AG04450 (cell line): ENCODE results near the gene SLC39A9. TPM values are rescaled to one million over a fixed set of nuclear protein-coding genes. Genes with fewer than 3 reads are reported as not detected.
"Not testable (repeated sequence)": the region's sequence is repeated elsewhere in the genome, so short reads cannot be mapped to it uniquely, and the experiment has no call there.

Source experiments
- CTCF ChIA-PET: fragments of 300-600, 350-600 bp; formaldehyde crosslinking; extraction: SDS; loops from one replicate; lab custom pipeline; 2022; ENCODE audit warnings: antibody characterized with exemption, inconsistent platforms; lab: Charles Lee
- POLR2A ChIA-PET: fragments of 350-600 bp; formaldehyde crosslinking; extraction: SDS; loops from one replicate; lab custom pipeline; 2021; ENCODE audit warnings: antibody characterized with exemption, inconsistent platforms; lab: Yijun Ruan, JAX
- DNase-seq: peaks from one replicate; pipeline ENCODE4 v3.0.0-alpha.2; 2011; ENCODE audit warnings: low read depth, low spot score
- H3K27ac ChIP-seq: one replicate; pipeline ENCODE4 v1.5.1; 2012; ENCODE audit warnings: low read depth, low read length, control low read depth
- H3K27me3 ChIP-seq: one replicate; pipeline ENCODE4 v1.6.0; 2012; ENCODE audit warnings: low read length; ENCODE audit not compliant: control insufficient read depth, insufficient read depth
- H3K4me3 ChIP-seq: 2 replicates; pipeline ENCODE4 v1.5.1; 2011; ENCODE audit warnings: mild to moderate bottlenecking, low read depth, low read length, control low read depth
- H3K9me3 ChIP-seq: 2 replicates; pipeline ENCODE4 v1.5.1; 2012; ENCODE audit warnings: low read length; ENCODE audit not compliant: control insufficient read depth, insufficient read depth
- polyA plus RNA-seq: library from polyadenylated mRNA; depleted of rRNA; stranded (reverse); fragments of >200 nt; gene quantifications from 2 replicates; pipeline ENCODE4 v1.2.3, GENCODE V29; 2011
- TF ChIP-seq, protein P1 (sequence below): IDR thresholded peaks from 2 replicates; pipeline ENCODE4 v1.5.1; 2011; ENCODE audit warnings: low read depth, low read length, control low read depth, inconsistent platforms

Gene SLC39A9
- polyA plus RNA-seq, 1 experiment: 82.2 TPM

DNA sequence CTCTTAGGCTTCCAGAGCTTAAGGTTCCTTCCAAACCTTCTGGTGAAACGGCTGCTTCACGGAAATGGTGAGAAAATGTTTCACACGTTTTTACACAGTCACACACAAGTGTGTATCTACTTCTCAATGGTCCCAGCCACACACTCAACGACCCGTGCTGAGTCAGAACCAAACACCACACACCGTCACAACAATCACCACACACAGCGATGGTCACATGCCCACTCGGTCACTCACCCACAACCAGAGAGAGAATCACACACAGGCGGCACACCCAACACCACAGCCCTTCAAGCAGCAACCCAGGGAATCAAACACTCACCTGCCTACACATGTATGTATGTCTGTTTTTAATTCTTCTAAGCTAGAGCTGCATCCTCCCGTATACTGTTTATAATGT lies 73.4 kb downstream of the SLC39A9 start:
- TF ChIP-seq, protein P1, sequence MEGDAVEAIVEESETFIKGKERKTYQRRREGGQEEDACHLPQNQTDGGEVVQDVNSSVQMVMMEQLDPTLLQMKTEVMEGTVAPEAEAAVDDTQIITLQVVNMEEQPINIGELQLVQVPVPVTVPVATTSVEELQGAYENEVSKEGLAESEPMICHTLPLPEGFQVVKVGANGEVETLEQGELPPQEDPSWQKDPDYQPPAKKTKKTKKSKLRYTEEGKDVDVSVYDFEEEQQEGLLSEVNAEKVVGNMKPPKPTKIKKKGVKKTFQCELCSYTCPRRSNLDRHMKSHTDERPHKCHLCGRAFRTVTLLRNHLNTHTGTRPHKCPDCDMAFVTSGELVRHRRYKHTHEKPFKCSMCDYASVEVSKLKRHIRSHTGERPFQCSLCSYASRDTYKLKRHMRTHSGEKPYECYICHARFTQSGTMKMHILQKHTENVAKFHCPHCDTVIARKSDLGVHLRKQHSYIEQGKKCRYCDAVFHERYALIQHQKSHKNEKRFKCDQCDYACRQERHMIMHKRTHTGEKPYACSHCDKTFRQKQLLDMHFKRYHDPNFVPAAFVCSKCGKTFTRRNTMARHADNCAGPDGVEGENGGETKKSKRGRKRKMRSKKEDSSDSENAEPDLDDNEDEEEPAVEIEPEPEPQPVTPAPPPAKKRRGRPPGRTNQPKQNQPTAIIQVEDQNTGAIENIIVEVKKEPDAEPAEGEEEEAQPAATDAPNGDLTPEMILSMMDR: no peak
- Histone ChIP-seq H3K4me3 (no peak overlapping the region), H3K9me3 (no peaks in the 10 kb centered on the region), H3K27ac (no peak overlapping the region), H3K27me3 (peaks cover 4% of the 10 kb centered on the region)
- DNase-seq: no peak
- ChIA-PET POLR2A (no interaction called here), CTCF (interaction anchor here (1.0 kb wide), 1 partner anchor 255 kb away, joined by 3 read pairs; no protein-coding TSS in a partner anchor)

DNA sequence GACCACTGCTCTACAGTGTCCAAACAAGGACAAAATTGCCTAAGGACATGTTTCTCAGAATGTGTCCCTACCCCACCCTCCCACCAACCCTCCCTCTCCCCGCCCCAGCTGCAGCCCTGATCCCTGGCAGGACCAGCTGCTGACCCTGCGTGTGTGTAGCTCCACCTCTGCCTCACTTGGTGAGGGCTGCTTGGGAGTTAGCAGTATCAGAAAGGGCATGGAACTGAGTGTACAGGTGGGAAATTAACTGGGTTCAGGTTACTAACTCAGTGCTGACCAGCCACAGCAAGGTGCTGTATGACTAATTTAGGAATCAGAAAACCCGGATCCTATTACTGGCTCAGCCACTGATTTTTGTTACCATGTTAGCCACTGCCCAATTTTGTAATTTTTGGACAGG lies 74.8 kb downstream of the SLC39A9 start:
- POLR2A ChIA-PET: no interaction called here
- Histone ChIP-seq H3K9me3 (no peaks in the 10 kb centered on the region), H3K27me3 (peaks cover 6% of the 10 kb centered on the region), H3K4me3 (no peak overlapping the region), H3K27ac (no peak overlapping the region)
- TF ChIP-seq, protein P1: no peak
- DNase-seq: no peak
- CTCF ChIA-PET: no interaction called here

DNA sequence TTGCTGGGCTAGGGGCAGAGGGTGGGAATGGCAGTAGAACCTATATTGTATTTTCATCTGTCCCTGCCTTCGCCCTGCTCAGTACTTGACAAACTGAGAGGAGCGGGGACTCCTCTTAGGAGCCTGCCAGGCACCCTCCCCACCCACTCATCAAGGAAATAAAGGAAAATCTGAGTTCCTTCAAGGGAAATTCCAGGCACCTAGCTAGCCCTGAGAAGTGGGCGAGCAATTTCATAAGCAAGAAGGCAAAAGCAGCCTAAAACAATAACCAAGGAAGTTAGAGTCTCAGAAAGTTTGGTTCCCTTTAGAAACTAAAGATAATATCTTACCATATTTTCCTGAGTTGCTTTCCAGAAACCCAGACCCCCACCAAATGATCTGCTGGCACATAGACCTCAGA lies 75.5 kb downstream of the SLC39A9 start:
- peaks cover 8% of the 10 kb centered on the region for H3K27me3 ChIP-seq
- DNase-seq: no peak
- POLR2A ChIA-PET: no interaction called here
- H3K9me3 ChIP-seq: no peaks in the 10 kb centered on the region
- TF ChIP-seq, protein P1: no peak
- CTCF ChIA-PET: no interaction called here
- H3K27ac ChIP-seq: no peak overlapping the region
- no peak overlapping the region for H3K4me3 ChIP-seq

DNA sequence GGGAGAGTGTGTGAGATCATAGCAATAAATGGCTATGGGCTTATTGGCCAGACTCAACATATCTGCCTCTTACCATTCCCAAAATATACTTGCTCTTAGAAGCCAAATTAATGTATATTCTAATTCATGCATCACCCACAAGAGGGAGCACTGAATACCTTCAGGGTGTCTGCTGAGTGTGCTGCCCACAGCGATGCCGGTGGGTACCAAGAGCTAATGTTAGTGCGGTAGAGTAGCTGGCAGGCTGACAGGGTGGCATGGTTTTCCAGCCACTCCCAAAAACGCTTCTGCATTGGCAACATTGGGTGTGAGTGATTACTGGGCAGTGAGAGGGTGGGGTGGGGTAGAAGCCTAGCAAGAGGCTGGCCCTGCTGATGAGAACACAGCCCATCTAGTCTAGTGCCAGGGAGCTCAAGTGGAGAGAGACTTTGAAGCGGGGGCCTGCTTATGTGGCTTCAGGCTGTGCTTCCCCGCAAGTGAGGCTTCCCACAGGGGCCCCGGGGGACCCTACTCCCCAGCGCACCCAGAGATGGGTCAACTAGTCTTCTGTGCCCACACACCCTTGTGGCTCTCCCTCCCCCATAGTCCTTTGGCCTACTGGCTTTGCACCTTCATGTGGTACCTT lies 76.8 kb downstream of the SLC39A9 start:
- DNase-seq: no peak
- CTCF ChIA-PET: interaction anchor here (0.9 to 1.3 kb wide), 3 partner anchors 10 to 233 kb away, joined by 3 to 5 read pairs (median 4); no protein-coding TSS in a partner anchor

DNA sequence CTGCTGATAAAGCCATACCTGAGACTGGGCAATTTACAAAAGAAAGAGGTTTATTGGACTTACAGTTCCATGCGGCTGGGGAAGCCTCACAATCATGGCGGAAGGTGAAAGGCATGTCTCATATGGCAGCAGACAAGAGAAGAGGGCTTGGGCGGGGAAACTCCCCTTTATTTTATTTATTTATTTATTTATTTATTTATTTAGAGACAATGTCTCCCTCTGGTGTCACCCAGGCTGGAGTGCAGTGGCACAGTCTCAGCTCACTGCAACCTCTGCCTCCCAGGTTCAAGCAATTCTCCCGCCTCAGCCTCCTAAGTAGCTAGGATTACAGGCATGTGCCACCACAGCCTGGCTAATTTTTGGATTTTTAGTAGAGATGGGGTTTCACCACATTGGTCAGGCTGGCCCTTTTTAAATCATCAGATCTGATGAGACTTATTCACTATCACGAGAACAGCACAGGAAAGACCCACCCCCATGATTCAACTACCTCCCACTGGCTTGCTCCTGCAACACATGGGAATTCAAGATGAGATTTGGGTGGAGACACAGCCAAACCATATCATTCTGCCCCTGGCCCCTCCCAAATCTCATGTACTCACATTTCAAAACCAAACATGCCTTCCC lies 78.4 kb downstream of the SLC39A9 start:
- POLR2A ChIA-PET, DNase-seq, H3K9me3 ChIP-seq, H3K4me3 ChIP-seq, H3K27ac ChIP-seq: not testable (repeated sequence)
- CTCF ChIA-PET: interaction anchor here (0.6 kb wide), 1 partner anchor 250 kb away, joined by 3 read pairs; no protein-coding TSS in a partner anchor
- peaks cover 14% of the 10 kb centered on the region for H3K27me3 ChIP-seq

More for the DNA sequence above, 76.8 kb downstream of the SLC39A9 start:
- Histone ChIP-seq H3K27ac (no peak overlapping the region), H3K9me3 (no peaks in the 10 kb centered on the region), H3K4me3 (no peak overlapping the region), H3K27me3 (peaks cover 12% of the 10 kb centered on the region)
- TF ChIP-seq, protein P1: peak; percentile 48
- POLR2A ChIA-PET: interaction anchor here (0.6 to 1.6 kb wide), 2 partner anchors 11 to 123 kb away, joined by 3 to 8 read pairs; no protein-coding TSS in a partner anchor

DNA sequence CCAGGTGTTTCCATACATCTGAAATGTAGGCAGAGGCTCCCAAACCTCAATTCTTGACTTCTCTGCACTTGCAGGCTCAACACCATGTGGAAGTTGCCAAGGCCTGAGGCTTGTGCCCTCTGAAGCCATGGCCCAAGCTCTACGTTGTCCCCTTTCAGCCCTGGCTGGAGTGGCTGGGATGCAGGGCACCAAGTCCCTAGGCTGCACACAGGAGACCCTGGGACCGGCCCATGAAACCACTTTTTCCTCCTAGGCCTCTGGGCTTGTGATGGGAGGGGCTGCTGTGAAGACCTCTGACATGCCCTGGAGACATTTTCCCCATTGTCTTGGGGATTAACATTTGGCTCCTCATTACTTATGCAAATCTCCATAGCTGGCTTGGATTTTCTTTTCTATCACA lies 79.6 kb downstream of the SLC39A9 start:
- POLR2A ChIA-PET, CTCF ChIA-PET: not testable (repeated sequence)

More for the DNA sequence above, 79.6 kb downstream of the SLC39A9 start:
- H3K4me3 ChIP-seq, H3K27ac ChIP-seq, DNase-seq, H3K9me3 ChIP-seq: not testable (repeated sequence)
- H3K27me3 ChIP-seq: peaks cover 25% of the 10 kb centered on the region
